ENCODE data around the gene CXCL10. TPM values are rescaled to one million over a fixed set of nuclear protein-coding genes. Genes with fewer than 3 reads are reported as not detected.

The CXCL10 gene
- total and polyA plus RNA-seq, 2 of the 4 experiments (the other 2 are of a cell fraction) = 0.15 to 0.18 TPM

- H4K91ac ChIP-seq (ENCODE audit: insufficient read depth, low read depth, low read length) = no peak overlapping the region
- H3K14ac ChIP-seq (replicated peaks; ENCODE audit: low read depth, low read length) = no peak overlapping the region
- H3K4me2 ChIP-seq (ENCODE audit: low read depth, low read length) = no peak overlapping the region
- no peak overlapping the region for H3K4me3 ChIP-seq (ENCODE audit: insufficient read depth, low read depth, low read length)
- H3K27me3 ChIP-seq (ENCODE audit: control insufficient read depth, insufficient read depth, low read length) = no peaks in the 10 kb centered on the region
- no peak overlapping the region for H3K23ac ChIP-seq (ENCODE audit: low read depth, low read length)
- TF ChIP-seq CEBPB (IDR thresholded peaks at IDR 0.05; ENCODE audit: low read depth, low read length) = no peak
- TF ChIP-seq USF2 (IDR thresholded peaks at IDR 0.05; ENCODE audit: low read depth, low read length) = no peak
- TF ChIP-seq BHLHE40 (IDR thresholded peaks at IDR 0.05; ENCODE audit: low read depth, low read length) = no peak
- no peak for TF ChIP-seq CTCF (conservative IDR thresholded peaks at IDR 0.05; ENCODE audit: low read depth, low read length)
- TF ChIP-seq CHD1 (IDR thresholded peaks at IDR 0.05; ENCODE audit: low read depth, low read length) = no peak
- no peaks in the 10 kb centered on the region for H3K9me3 ChIP-seq (ENCODE audit: control insufficient read depth, insufficient read depth, low read length)
- H2BK5ac ChIP-seq (ENCODE audit: low read depth, low read length, poor library complexity, severe bottlenecking) = no peak overlapping the region
- peaks cover 48% of the 10 kb centered on the region for H3K36me3 ChIP-seq (ENCODE audit: control insufficient read depth, insufficient read depth, low read length)
- BruUV-seq (replicated peaks) = no TSS peak
- no peak overlapping the region for H2AK9ac ChIP-seq (replicated peaks; ENCODE audit: low read depth, low read length, poor library complexity)
- no peak for ATAC-seq (ENCODE audit: low read depth)
- in situ Hi-C loops (cut with MboI; ENCODE audit: low sequenced_read_pairs) (loop anchor here (25.0 kb wide), 1 partner anchor 186 kb away; no protein-coding TSS in a partner anchor), intact Hi-C loops (cut with micrococcal nuclease) (loop anchor here (10.0 kb wide), 1 partner anchor 319 kb away; no protein-coding TSS in a partner anchor), dilution Hi-C loops (cut with HindIII; ENCODE audit: low sequenced_read_pairs, unreplicated experiment) (no loop called here)
- no peak overlapping the region for H3K4ac ChIP-seq (ENCODE audit: low read depth, low read length)
- no peak overlapping the region for H3K18ac ChIP-seq (ENCODE audit: low read depth, low read length)
- ChIA-PET POLR2A (ENCODE audit: unreplicated experiment) (no interaction called here), CTCF (no interaction called here)
- no peaks in the 10 kb centered on the region for H3K4me1 ChIP-seq (ENCODE audit: control insufficient read depth, insufficient read depth, low read length)
- H3K9me1 ChIP-seq (ENCODE audit: insufficient read depth, low read length) = no peaks in the 10 kb centered on the region
- DNase-seq = no peak
- no peak overlapping the region for H2AFZ ChIP-seq (replicated peaks; ENCODE audit: low read length, poor library complexity)
- no peak overlapping the region for H2AK5ac ChIP-seq (ENCODE audit: low read depth, low read length)
- H2BK120ac ChIP-seq (ENCODE audit: low read depth, low read length) = no peak overlapping the region
- no peaks in the 10 kb centered on the region; the same call in 1 of the 2 replicates for H4K20me1 ChIP-seq (ENCODE audit: insufficient read depth, low read length)
- H3K79me1 ChIP-seq (ENCODE audit: low read depth in 1 of 2, low read length in 2 of 2) = peaks cover 0 to 9% of the 10 kb centered on the region in 2 experiments; a peak in 1 of 4 replicates
- no peak overlapping the region for H2BK15ac ChIP-seq (ENCODE audit: low read depth, low read length)
- no peak overlapping the region for H3K56ac ChIP-seq (ENCODE audit: extremely low read depth, insufficient read depth, low read length)
- no peak overlapping the region for H2BK20ac ChIP-seq (ENCODE audit: low read depth, low read length)
- no peak overlapping the region for H4K8ac ChIP-seq (ENCODE audit: low read depth in 2 of 2, low read length in 2 of 2)
- no peak overlapping the region for H4K5ac ChIP-seq (ENCODE audit: low read depth, low read length)
- H3K27ac ChIP-seq (ENCODE audit: insufficient read depth, low read length) = no peak overlapping the region
- H3K9ac ChIP-seq (ENCODE audit: low read depth, low read length) = no peak overlapping the region
These were observed 49.5 kb downstream of the CXCL10 start for GRCh38 chr4:75973766-75974165.

Other genes starting within 250 kb of the CXCL10 start
- gene PPEF2, start 121.0 kb downstream of the CXCL10 start, total RNA-seq (2012; rRNA removed) = not detected in 2 replicates
- gene PPEF2, start 121.0 kb downstream of the CXCL10 start, polyA plus RNA-seq (2012; rRNA removed) = not detected in 2 replicates
- gene NAAA, start 82.5 kb downstream of the CXCL10 start, total RNA-seq (2012; rRNA removed) = 15.8 and 17.6 TPM in 2 replicates
- 25.3 and 26.4 TPM in 2 replicates for gene NAAA, start 82.5 kb downstream of the CXCL10 start, polyA plus RNA-seq (2012; rRNA removed)
- 27.4 and 35.3 TPM in 2 replicates for gene SDAD1, start 32.6 kb downstream of the CXCL10 start, total RNA-seq (2012; rRNA removed)
- gene SDAD1, start 32.6 kb downstream of the CXCL10 start, polyA plus RNA-seq (2012; rRNA removed) = 14.4 and 16.8 TPM in 2 replicates
- not detected in 2 replicates for gene CXCL9, start 16.0 kb downstream of the CXCL10 start, total RNA-seq (2012; rRNA removed)
- gene CXCL9, start 16.0 kb downstream of the CXCL10 start, polyA plus RNA-seq (2012; rRNA removed) = not detected in 2 replicates
- under 0.01 TPM in 2 replicates for gene CXCL11, start 12.6 kb upstream of the CXCL10 start, total RNA-seq (2012; rRNA removed)
- gene CXCL11, start 12.6 kb upstream of the CXCL10 start, polyA plus RNA-seq (2012; rRNA removed) = not detected in 2 replicates
- gene ART3, start 51.2 kb upstream of the CXCL10 start, total RNA-seq (2012; rRNA removed) = not detected in 2 replicates
- gene ART3, start 51.2 kb upstream of the CXCL10 start, polyA plus RNA-seq (2012; rRNA removed) = 0.15 and 0.30 TPM in 2 replicates
- 44.4 and 62.8 TPM in 2 replicates for gene NUP54, start 124.9 kb upstream of the CXCL10 start, total RNA-seq (2012; rRNA removed)
- 19.2 and 24.6 TPM in 2 replicates for gene NUP54, start 124.9 kb upstream of the CXCL10 start, polyA plus RNA-seq (2012; rRNA removed)
- 89.7 and 102 TPM in 2 replicates for gene SCARB2, start 190.3 kb upstream of the CXCL10 start, total RNA-seq (2012; rRNA removed)
- gene SCARB2, start 190.3 kb upstream of the CXCL10 start, polyA plus RNA-seq (2012; rRNA removed) = 56.5 and 69.2 TPM in 2 replicates
- gene FAM47E, start 228.2 kb upstream of the CXCL10 start, total RNA-seq (2012; rRNA removed) = under 0.01 TPM in 1 of 2 replicates, not detected in the other
- 0.05 TPM in 1 of 2 replicates, not detected in the other for gene FAM47E, start 228.2 kb upstream of the CXCL10 start, polyA plus RNA-seq (2012; rRNA removed)